ENCODE measurements around the gene SMAD6. TPM values are rescaled to one million over a fixed set of nuclear protein-coding genes. Genes with fewer than 3 reads are reported as not detected.

The SMAD6 gene
- total and polyA plus RNA-seq, 9 of the 15 experiments (the other 6 are each of a cell fraction or from before 2014, with no cell fraction given): 0.10 to 15.5 (median 3.7) TPM

DNA sequence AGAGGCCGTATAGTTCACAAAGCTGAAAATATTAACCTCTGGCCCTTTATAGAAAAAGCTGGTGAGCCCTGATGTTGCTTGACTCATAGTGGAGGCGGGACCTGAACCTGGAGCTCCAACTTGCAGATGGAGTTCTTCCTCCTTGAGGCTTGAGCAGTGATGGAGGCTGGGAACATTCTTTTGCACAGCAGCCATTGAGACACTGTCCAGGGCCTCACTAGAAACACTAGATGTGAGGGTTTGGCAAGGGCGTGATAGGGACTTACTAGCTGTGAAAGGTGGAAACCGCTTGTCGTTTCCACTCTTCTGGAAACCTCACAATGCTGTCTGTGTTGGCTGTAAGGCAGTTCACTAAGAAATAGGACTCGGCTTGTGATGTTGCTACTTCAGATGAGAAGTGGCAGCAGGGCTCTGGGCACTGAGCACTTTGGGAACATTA lies 12.5 kb downstream of the SMAD6 start:
- ATAC-seq (no peak), FAIRE-seq (no peak), DNase-seq (ENCODE audit: extremely low read depth in 1 of 4, low spot score in 3 of 4) (no peak)
- H3K4me3 ChIP-seq: no peak overlapping the region
- no peak overlapping the region for H3K27ac ChIP-seq (ENCODE audit: extremely low read depth, low read depth, low read length)
- peaks cover 14% of the 10 kb centered on the region in 2 experiments; a peak in 4 of 5 replicates for H3K4me1 ChIP-seq (replicated peaks in 1 of 2; ENCODE audit: control insufficient read depth in 2 of 2, insufficient read depth in 2 of 2, low read length in 2 of 2)
- no peaks in the 10 kb centered on the region for H3K27me3 ChIP-seq (ENCODE audit: control insufficient read depth in 2 of 2, insufficient read depth in 2 of 2, low read length in 2 of 2)
- in situ Hi-C loops (cut with MboI) (no loop called here), intact Hi-C loops (cut with micrococcal nuclease) (no loop called here)
- ChIA-PET POLR2A (no interaction called here), CTCF (ENCODE audit: low intra/inter-chr PET ratio) (no interaction called here)
- peaks cover 66% of the 10 kb centered on the region for H3K36me3 ChIP-seq (ENCODE audit: control insufficient read depth, insufficient read depth, low read length)
- no peak overlapping the region for H3K4me2 ChIP-seq (ENCODE audit: insufficient read depth, low read length)
- H3K9ac ChIP-seq (ENCODE audit: insufficient read depth in 1 of 2, low read depth in 2 of 2, low read length in 2 of 2): no peak overlapping the region
- peaks cover 8% of the 10 kb centered on the region; the same call in 1 of the 2 replicates for H4K20me1 ChIP-seq (replicated peaks; ENCODE audit: control insufficient read depth, insufficient read depth, low read length)
- H3K9me3 ChIP-seq (replicated peaks; ENCODE audit: control insufficient read depth, insufficient read depth, low read depth, low read length): no peaks in the 10 kb centered on the region
- WGBS (ENCODE audit: insufficient coverage, low coverage, missing lambda C conversion rate): 80% methylated on average over 6 of the region's 6 CpGs
- BruUV-seq (replicated peaks): no TSS peak
- no peaks in the 10 kb centered on the region for H3K9me1 ChIP-seq (ENCODE audit: control insufficient read depth, insufficient read depth, low read length)
- H3K79me2 ChIP-seq (ENCODE audit: control insufficient read depth, insufficient read depth, low read length): peaks cover 15% of the 10 kb centered on the region
- no peak overlapping the region for H2AFZ ChIP-seq (ENCODE audit: low read depth, low read length)
- TF ChIP-seq TSC22D4 (tag; IDR thresholded peaks at IDR 0.05) (no peak), ZNF77 (CRISPR knock-in tag; IDR thresholded peaks at IDR 0.05) (no peak), MTF1 (CRISPR knock-in tag; IDR thresholded peaks at IDR 0.05; ENCODE audit: borderline replicate concordance) (no peak), ZNF583 (CRISPR knock-in tag; IDR thresholded peaks at IDR 0.05) (no peak), PURB (CRISPR knock-in tag; IDR thresholded peaks at IDR 0.05; ENCODE audit: low read depth) (no peak), MXI1 (IDR thresholded peaks at IDR 0.05; ENCODE audit: low read depth, low read length) (no peak), ZC3H4 (CRISPR knock-in tag; IDR thresholded peaks at IDR 0.05; ENCODE audit: borderline replicate concordance) (no peak), IRF2 (CRISPR knock-in tag; IDR thresholded peaks at IDR 0.05) (no peak)
- TF ChIP-seq, protein P1, sequence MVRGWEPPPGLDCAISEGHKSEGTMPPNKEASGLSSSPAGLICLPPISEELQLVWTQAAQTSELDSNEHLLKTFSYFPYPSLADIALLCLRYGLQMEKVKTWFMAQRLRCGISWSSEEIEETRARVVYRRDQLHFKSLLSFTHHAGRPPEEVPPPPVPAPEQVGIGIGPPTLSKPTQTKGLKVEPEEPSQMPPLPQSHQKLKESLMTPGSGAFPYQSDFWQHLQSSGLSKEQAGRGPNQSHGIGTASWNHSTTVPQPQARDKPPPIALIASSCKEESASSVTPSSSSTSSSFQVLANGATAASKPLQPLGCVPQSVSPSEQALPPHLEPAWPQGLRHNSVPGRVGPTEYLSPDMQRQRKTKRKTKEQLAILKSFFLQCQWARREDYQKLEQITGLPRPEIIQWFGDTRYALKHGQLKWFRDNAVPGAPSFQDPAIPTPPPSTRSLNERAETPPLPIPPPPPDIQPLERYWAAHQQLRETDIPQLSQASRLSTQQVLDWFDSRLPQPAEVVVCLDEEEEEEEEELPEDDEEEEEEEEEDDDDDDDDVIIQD (CRISPR knock-in tag; IDR thresholded peaks at IDR 0.05): no peak
- TF ChIP-seq, protein P2, sequence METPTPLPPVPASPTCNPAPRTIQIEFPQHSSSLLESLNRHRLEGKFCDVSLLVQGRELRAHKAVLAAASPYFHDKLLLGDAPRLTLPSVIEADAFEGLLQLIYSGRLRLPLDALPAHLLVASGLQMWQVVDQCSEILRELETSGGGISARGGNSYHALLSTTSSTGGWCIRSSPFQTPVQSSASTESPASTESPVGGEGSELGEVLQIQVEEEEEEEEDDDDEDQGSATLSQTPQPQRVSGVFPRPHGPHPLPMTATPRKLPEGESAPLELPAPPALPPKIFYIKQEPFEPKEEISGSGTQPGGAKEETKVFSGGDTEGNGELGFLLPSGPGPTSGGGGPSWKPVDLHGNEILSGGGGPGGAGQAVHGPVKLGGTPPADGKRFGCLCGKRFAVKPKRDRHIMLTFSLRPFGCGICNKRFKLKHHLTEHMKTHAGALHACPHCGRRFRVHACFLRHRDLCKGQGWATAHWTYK (CRISPR knock-in tag; IDR thresholded peaks at IDR 0.05): no peak
- TF ChIP-seq, protein P3, sequence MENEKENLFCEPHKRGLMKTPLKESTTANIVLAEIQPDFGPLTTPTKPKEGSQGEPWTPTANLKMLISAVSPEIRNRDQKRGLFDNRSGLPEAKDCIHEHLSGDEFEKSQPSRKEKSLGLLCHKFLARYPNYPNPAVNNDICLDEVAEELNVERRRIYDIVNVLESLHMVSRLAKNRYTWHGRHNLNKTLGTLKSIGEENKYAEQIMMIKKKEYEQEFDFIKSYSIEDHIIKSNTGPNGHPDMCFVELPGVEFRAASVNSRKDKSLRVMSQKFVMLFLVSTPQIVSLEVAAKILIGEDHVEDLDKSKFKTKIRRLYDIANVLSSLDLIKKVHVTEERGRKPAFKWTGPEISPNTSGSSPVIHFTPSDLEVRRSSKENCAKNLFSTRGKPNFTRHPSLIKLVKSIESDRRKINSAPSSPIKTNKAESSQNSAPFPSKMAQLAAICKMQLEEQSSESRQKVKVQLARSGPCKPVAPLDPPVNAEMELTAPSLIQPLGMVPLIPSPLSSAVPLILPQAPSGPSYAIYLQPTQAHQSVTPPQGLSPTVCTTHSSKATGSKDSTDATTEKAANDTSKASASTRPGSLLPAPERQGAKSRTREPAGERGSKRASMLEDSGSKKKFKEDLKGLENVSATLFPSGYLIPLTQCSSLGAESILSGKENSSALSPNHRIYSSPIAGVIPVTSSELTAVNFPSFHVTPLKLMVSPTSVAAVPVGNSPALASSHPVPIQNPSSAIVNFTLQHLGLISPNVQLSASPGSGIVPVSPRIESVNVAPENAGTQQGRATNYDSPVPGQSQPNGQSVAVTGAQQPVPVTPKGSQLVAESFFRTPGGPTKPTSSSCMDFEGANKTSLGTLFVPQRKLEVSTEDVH (IDR thresholded peaks at IDR 0.05; ENCODE audit: low read depth, partially characterized antibody): no peak
- TF ChIP-seq, protein P4, sequence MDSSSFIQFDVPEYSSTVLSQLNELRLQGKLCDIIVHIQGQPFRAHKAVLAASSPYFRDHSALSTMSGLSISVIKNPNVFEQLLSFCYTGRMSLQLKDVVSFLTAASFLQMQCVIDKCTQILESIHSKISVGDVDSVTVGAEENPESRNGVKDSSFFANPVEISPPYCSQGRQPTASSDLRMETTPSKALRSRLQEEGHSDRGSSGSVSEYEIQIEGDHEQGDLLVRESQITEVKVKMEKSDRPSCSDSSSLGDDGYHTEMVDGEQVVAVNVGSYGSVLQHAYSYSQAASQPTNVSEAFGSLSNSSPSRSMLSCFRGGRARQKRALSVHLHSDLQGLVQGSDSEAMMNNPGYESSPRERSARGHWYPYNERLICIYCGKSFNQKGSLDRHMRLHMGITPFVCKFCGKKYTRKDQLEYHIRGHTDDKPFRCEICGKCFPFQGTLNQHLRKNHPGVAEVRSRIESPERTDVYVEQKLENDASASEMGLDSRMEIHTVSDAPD (CRISPR knock-in tag; IDR thresholded peaks at IDR 0.05): no peak

Measured in K562 (cell line).